Measurements from ENCODE around the gene SIRT3.

Gene SIRT3

GRCh38 chr11:235997-236773 is at the start of gene SIRT3:
Gene SIRT3, minus strand, starts transcription at chr11:236342. Its CDS starts 14 bp downstream, at chr11:236328.
- DNase-seq (ENCODE audit: low read depth) = no peak

GRCh38 chr11:285894-286220 is 49.7 kb upstream of the SIRT3 start:
- DNase-seq (ENCODE audit: low read depth) = no peak

- no peak for DNase-seq (ENCODE audit: low read depth)
These were observed 49.1 kb upstream of the SIRT3 start for GRCh38 chr11:285021-285893.

- no peak for DNase-seq (ENCODE audit: low read depth)
These were observed 48.2 kb upstream of the SIRT3 start for GRCh38 chr11:284105-285020.

- no peak for DNase-seq (ENCODE audit: low read depth)
These were observed 47.4 kb upstream of the SIRT3 start for GRCh38 chr11:283405-284104.

- no peak for DNase-seq (ENCODE audit: low read depth)
These were observed 46.7 kb upstream of the SIRT3 start for GRCh38 chr11:282630-283360.

- no peak for DNase-seq (ENCODE audit: low read depth)
These were observed 46.0 kb upstream of the SIRT3 start for GRCh38 chr11:282171-282570.

GRCh38 chr11:281486-282161 is 45.5 kb upstream of the SIRT3 start:
- no peak for DNase-seq (ENCODE audit: low read depth)

GRCh38 chr11:280706-281485 is 44.8 kb upstream of the SIRT3 start:
- DNase-seq (ENCODE audit: low read depth) = no peak

GRCh38 chr11:279966-280705 is 44.0 kb upstream of the SIRT3 start:
- DNase-seq (ENCODE audit: low read depth) = no peak

GRCh38 chr11:279040-279965 is 43.2 kb upstream of the SIRT3 start:
- DNase-seq (ENCODE audit: low read depth) = no peak

- no peak for DNase-seq (ENCODE audit: low read depth)
These were observed 42.1 kb upstream of the SIRT3 start, which contains the start of gene NLRP6 for GRCh38 chr11:278001-278951. Gene NLRP6, plus strand, starts transcription at chr11:278407. Its CDS starts 163 bp downstream, at chr11:278570.

- no peak for DNase-seq (ENCODE audit: low read depth)
These were observed 40.1 kb upstream of the SIRT3 start for GRCh38 chr11:276219-276618.

GRCh38 chr11:272931-273198 is 36.7 kb upstream of the SIRT3 start:
- no peak for DNase-seq (ENCODE audit: low read depth)

GRCh38 chr11:272195-272930 is 36.2 kb upstream of the SIRT3 start:
- no peak for DNase-seq (ENCODE audit: low read depth)

GRCh38 chr11:271319-271715 is 35.2 kb upstream of the SIRT3 start:
- no peak for DNase-seq (ENCODE audit: low read depth)

All from CMK (cell line).